ENCODE data around the gene GTF3C4. TPM values are rescaled to one million over a fixed set of nuclear protein-coding genes. Genes with fewer than 3 reads are reported as not detected.
A peak's percentile ranks its signal among the peaks of the same experiment; 100 is the strongest.

The GTF3C4 gene
- total and polyA plus RNA-seq, 2 of the 13 experiments (the other 11 are each of a cell fraction or from before 2014, with no cell fraction given) = 2.6 to 12.9 TPM

GRCh38 chr9:132669698-132670456, 387 bp upstream of the GTF3C4 start, which contains the start of gene DDX31 (continued):
- TF ChIP-seq, protein P1, sequence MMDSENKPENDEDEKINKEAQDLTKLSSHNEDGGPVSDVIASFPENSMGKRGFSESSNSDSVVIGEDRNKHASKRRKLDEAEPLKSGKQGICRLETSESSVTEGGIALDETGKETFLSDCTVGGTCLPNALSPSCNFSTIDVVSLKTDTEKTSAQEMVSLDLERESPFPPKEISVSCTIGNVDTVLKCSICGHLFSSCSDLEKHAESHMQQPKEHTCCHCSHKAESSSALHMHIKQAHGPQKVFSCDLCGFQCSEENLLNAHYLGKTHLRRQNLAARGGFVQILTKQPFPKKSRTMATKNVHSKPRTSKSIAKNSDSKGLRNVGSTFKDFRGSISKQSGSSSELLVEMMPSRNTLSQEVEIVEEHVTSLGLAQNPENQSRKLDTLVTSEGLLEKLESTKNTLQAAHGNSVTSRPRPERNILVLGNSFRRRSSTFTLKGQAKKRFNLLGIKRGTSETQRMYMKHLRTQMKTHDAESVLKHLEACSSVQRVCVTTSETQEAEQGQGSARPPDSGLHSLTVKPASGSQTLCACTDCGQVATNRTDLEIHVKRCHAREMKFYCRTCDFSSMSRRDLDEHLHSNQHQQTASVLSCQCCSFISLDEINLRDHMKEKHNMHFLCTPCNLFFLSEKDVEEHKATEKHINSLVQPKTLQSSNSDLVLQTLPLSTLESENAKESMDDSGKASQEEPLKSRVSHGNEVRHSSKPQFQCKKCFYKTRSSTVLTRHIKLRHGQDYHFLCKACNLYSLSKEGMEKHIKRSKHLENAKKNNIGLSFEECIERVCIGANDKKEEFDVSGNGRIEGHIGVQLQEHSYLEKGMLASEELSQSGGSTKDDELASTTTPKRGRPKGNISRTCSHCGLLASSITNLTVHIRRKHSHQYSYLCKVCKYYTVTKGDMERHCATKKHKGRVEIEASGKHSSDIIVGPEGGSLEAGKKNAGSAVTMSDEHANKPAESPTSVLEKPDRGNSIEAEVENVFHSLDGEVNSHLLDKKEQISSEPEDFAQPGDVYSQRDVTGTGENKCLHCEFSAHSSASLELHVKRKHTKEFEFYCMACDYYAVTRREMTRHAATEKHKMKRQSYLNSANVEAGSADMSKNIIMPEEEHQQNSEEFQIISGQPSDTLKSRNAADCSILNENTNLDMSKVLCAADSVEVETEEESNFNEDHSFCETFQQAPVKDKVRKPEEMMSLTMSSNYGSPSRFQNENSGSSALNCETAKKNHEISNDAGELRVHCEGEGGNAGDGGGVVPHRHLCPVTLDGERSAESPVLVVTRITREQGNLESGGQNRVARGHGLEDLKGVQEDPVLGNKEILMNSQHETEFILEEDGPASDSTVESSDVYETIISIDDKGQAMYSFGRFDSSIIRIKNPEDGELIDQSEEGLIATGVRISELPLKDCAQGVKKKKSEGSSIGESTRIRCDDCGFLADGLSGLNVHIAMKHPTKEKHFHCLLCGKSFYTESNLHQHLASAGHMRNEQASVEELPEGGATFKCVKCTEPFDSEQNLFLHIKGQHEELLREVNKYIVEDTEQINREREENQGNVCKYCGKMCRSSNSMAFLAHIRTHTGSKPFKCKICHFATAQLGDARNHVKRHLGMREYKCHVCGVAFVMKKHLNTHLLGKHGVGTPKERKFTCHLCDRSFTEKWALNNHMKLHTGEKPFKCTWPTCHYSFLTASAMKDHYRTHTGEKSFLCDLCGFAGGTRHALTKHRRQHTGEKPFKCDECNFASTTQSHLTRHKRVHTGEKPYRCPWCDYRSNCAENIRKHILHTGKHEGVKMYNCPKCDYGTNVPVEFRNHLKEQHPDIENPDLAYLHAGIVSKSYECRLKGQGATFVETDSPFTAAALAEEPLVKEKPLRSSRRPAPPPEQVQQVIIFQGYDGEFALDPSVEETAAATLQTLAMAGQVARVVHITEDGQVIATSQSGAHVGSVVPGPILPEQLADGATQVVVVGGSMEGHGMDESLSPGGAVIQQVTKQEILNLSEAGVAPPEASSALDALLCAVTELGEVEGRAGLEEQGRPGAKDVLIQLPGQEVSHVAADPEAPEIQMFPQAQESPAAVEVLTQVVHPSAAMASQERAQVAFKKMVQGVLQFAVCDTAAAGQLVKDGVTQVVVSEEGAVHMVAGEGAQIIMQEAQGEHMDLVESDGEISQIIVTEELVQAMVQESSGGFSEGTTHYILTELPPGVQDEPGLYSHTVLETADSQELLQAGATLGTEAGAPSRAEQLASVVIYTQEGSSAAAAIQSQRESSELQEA (CRISPR knock-in tag; IDR thresholded peaks at IDR 0.05; ENCODE audit: not compliant biosample characterization) = peak; percentile 99
- TF ChIP-seq ETV6 (CRISPR knock-in tag; conservative IDR thresholded peaks at IDR 0.05) (peak; percentile 88; the same call in 1 of the 2 replicates), SNRNP70 (IDR thresholded peaks at IDR 0.05; ENCODE audit: low read depth, low read length) (no peak), MTA3 (CRISPR knock-in tag; IDR thresholded peaks at IDR 0.05) (0 out of 2 replicates have a peak, but pooled peaks have one; percentile 14), GATAD2A (CRISPR knock-in tag; IDR thresholded peaks at IDR 0.05) (peak; percentile 44), ZNF260 (CRISPR knock-in tag; IDR thresholded peaks at IDR 0.05; ENCODE audit: borderline replicate concordance, low read depth) (no peak), ZBTB21 (CRISPR knock-in tag; IDR thresholded peaks at IDR 0.05) (no peak), TARDBP (CRISPR knock-in tag; IDR thresholded peaks at IDR 0.05) (no peak; the same call in 1 of the 2 replicates), ZNF460 (CRISPR knock-in tag; IDR thresholded peaks at IDR 0.05; ENCODE audit: borderline replicate concordance) (peak; percentile 38; the same call in 1 of the 2 replicates), MBNL3 (CRISPR knock-in tag; conservative IDR thresholded peaks at IDR 0.05) (no peak), ZEB1 (IDR thresholded peaks at IDR 0.05; ENCODE audit: insufficient replicate concordance, low read depth) (no peak), YEATS2 (CRISPR knock-in tag; IDR thresholded peaks at IDR 0.05; ENCODE audit: borderline replicate concordance) (peak; percentile 94), NFKB2 (CRISPR knock-in tag; IDR thresholded peaks at IDR 0.05; ENCODE audit: borderline replicate concordance) (peak; percentile 95), TAF15 (IDR thresholded peaks at IDR 0.05; ENCODE audit: low read depth, low read length, poor library complexity, severe bottlenecking) (no peak), AFF4 (CRISPR knock-in tag; IDR thresholded peaks at IDR 0.05) (0 out of 2 replicates have a peak, but pooled peaks have one; percentile 36), PHB2 (IDR thresholded peaks at IDR 0.05; ENCODE audit: partially characterized antibody) (no peak)
